NB4 (cell line): ENCODE measurements around the gene MIGA2.

Experiments
- CTCF ChIP-seq: IDR thresholded peaks from one replicate; pipeline ENCODE4 v1.5.1; 2012; ENCODE audit warnings: low read depth, low read length
- MAX ChIP-seq: IDR thresholded peaks from 2 replicates; pipeline ENCODE4 v1.6.1; 2011; ENCODE audit warnings: low read depth, low read length
- MYC ChIP-seq: IDR thresholded peaks from 2 replicates; pipeline ENCODE4 v1.6.1; 2011; ENCODE audit warnings: low read depth, low read length
- POLR2A ChIP-seq: IDR thresholded peaks from 2 replicates; pipeline ENCODE4 v1.6.1; 2011; ENCODE audit warnings: mild to moderate bottlenecking; ENCODE audit not compliant: insufficient read length; ENCODE audit errors: extremely low read depth

- TF ChIP-seq CTCF = no peak
- TF ChIP-seq POLR2A = no peak
- TF ChIP-seq MYC = no peak
- TF ChIP-seq MAX = no peak
Observed at GRCh38 chr9:129074106-129074505, 37.7 kb downstream of the MIGA2 start.
